Measurements from ENCODE around the gene SLC19A1.
"Not testable (repeated sequence)": the region's sequence is repeated elsewhere in the genome, so short reads cannot be mapped to it uniquely, and the experiment has no call there.

Gene SLC19A1

DNA sequence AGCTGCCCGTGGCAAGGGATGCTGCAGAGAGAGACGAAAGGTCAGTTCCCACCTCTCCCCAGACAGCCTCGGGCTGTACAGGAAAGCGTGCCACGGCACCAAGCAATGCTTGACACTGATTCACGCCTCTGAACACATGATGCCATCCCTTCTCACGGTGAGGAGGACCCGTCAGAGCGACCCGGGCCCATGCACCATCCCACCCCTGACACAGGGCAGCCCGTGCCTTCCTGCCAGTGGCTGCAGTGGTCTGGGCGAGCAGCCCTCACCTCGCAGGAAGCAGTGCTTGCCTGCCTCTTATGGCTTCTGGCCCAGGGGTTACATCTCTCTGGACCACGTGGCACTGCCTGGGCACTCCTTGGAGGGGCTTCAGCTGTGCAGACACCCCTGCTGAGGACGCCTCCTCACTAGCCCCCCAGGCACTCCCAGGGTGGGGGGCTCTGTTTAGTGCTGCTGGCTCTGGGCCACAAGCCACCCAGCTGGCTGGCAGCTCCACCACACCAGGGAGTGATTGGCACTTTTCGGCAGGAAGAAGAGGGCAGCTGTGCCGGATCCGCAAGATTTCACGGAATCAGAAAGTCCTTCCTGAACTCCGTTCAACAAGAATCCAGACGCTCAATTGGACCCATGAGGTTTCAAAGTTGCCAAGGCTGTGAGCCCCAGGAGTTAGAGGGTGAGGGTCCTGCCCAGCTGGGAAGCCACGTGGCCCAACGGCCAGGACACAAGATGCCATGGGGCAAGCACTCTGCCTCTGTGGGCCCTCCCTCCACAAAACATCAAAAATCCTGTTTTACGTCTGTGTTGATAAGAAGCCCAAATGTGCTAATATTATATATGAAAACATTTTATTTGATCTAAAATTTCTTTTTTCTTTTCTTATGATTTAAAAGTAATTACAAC lies 34.8 kb upstream of the SLC19A1 start:
- DNase-seq: no peak

- no peak for DNase-seq
These were observed 34.0 kb upstream of the SLC19A1 start for GRCh38 chr21:45575993-45576837.

GRCh38 chr21:45575304-45575992 lies 33.2 kb upstream of the SLC19A1 start:
- DNase-seq: no peak

DNA sequence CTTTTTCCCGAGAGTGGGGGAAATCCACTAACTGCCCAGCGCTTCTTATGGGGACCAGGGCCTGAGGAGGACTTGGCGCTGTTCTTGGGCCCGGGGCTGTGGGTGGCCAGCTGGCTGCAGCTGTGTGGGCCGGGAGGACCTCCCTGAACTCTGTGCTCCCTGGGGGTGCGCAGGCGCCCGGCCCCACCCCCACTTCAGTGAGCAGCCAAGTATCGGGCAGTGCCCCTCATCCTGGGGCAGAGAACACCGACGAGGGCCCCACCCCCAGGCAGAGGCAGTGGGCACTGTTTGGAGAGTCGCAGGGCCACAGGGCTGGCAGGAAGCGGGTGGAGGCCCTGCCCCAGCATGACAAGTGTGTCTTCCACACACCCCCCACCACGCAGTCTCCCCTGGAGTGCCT lies 32.5 kb upstream of the SLC19A1 start:
- DNase-seq: no peak

DNA sequence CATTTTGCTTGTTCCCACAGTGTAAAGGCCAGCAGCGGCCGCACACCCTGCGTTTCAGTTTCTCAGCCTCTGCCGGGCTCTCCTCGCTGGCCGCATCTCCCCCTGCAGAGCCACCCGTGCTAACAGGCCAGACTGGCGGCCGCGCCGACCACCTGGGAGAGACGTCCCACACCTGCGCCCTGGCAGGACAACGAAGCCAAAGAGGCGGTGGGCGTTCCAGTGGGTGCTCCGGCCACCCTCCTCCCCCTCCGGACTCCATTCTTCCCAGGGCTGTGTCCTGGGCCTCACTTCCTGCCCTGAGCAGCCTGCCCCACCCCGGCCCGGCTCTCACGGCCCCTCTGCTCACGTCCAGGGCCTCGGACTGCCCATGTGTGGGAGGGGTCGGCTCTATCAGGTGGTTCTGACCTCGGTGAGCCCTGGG lies 31.9 kb upstream of the SLC19A1 start:
- DNase-seq: no peak

- DNase-seq: no peak
These were observed 31.3 kb upstream of the SLC19A1 start for GRCh38 chr21:45573452-45574035.

GRCh38 chr21:45572783-45573451 lies 30.7 kb upstream of the SLC19A1 start:
- no peak for DNase-seq

DNA sequence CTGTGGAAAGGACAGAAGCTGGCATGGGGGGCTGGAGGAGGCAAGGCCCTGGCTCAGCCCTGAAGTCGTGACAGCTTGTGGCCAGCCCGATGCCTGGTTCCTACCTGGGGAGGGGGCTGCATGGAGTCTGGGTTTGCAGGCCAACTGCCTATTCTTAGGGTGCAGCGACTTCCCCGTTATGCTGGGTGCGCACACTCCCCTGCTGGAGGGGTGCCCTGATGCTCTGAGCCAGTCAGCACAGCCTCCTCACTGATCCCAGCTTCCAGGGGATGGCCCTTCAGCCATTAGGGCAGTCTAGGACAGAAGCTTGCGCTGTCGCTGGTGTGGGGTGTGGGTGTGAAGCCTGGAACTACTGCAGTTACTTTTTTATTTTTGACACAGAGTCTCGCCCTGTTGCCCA lies 30.0 kb upstream of the SLC19A1 start:
- no peak for DNase-seq

- no peak for DNase-seq
These were observed 29.4 kb upstream of the SLC19A1 start for GRCh38 chr21:45571641-45572040.

DNA sequence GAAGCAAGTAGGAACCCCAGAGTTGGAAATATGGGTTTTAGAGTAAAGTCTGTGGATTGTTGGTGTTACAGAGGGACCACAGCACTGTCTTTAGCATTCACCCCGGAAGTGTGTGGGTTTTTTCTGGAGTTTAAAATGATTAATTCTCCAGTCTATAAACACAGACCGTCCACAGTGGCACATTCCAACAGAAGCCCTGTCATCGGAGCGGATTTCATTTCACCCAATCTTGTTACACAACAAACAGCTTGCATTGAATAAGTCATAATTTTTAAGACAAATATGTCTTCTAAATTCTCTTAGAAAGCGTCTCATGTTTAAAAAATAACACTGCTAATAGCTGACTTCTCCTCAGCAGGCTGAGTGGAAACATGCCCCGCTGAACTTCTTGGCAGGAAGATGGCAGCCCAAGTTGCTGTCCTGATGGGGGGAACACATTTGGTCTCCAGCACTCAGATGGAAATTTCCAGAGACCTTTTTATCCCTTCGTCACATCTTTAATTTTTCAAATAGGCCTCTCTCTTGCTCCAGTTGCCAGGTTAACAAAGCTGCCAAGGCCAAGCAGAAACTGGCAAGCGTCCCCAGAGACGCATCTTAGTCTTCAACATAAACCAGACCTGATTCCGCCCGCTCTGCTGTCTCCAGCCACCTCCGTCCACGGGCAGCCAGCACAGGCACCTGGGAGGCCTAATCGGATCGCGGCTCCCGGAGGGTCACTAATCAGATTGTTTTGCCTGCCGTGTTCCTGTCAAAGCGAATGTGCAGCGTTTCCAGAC lies 28.8 kb upstream of the SLC19A1 start:
- no peak for DNase-seq

DNA sequence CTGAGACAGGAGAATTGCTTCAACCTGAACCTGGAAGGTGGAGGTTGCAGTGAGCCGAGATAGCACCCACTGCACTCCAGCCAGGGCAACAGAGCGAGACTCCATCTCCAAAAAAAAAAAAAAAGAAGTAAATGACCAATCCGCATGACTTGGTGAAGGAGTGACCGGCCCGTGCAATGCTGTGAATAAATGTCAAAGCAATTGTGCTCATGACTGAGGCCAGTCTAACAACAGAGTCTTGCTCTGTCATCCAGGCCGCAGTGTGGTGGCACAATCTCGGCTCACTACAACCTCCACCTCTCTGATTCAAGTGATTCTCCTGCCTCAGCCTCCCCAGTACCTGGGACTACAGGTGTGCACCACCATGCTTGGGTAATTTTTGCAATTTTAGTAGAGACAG lies 27.8 kb upstream of the SLC19A1 start:
- DNase-seq: no peak

GRCh38 chr21:45568383-45568782 lies 26.1 kb upstream of the SLC19A1 start:
- DNase-seq: no peak

DNA sequence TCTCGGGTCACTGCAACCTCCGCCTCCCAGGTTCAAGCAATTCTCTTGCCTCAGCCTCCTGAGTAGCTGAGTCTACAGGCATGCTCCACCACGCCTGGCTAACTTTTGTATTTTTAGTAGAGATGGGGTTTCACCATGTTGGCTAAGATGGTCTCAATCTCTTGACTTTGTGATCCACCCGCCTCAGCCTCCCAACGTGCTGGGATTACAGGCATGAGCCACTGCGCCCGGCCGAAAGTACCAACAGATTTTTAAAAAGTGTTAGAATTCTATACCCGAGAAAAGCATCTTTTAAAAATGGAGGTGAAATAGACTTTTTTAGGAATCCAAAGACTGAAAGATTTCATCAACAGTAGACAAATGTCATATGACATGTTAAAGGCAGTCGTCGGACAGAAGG lies 21.9 kb upstream of the SLC19A1 start:
- not testable (repeated sequence) for DNase-seq

DNA sequence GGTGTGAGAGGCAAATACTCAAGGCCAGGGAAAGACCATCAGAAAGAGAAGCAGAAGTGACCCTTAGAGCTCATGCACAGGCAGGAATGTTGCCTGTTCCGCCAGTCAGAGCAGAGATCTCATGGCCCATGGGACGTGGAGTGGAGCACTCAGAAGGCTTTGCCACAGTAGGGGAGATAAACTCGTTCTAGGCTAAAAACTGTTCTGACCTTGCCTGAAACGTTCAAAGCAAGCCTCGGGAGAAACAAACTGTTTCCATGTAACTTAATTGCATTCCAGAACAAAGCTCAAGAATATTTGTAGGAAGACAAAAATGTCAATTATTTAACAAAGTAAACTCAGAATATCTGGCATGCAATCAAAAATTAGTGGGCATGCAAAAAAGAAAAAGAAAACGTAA lies 20.7 kb upstream of the SLC19A1 start:
- DNase-seq: no peak

DNA sequence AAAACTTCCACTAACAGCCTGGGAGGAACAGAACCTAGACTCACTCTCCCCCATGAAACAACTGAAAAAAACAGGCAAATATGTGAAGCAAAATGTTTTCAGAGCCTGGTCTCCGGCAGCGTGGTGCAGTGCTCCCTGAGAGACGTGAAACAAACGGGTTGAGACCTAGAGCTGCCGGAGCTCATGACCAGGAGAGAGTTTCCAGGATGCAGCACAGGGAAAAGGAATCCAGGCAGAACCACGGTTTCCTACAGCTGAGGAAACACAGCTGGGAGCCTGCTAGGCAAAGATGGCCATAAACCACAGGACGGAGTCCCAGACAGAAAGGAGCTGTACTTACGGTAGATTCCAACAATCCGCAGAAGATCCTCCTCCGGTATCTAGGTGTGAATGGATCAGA lies 20.2 kb upstream of the SLC19A1 start:
- no peak for DNase-seq

DNA sequence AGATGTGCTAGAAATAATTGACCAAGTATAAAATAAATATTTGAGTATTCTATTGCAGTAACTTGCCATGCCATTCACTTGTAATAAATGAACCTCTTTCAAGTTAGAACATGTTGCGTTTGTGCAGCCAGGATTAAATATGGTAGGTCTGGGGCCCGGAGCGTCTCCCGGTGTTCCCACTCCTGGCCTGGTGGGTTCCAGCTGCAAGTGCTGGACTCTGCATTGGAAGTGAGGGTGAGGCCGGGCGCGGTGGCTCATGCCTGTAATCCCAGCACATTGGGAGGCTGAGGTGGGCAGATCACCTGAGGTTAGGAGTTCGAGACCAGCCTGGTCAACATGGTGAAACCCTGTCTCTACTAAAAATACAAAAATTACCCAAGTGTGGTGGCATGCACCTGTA lies 19.0 kb upstream of the SLC19A1 start:
- not testable (repeated sequence) for DNase-seq

- DNase-seq: no peak
These were observed 18.1 kb upstream of the SLC19A1 start for GRCh38 chr21:45560106-45561021.

DNA sequence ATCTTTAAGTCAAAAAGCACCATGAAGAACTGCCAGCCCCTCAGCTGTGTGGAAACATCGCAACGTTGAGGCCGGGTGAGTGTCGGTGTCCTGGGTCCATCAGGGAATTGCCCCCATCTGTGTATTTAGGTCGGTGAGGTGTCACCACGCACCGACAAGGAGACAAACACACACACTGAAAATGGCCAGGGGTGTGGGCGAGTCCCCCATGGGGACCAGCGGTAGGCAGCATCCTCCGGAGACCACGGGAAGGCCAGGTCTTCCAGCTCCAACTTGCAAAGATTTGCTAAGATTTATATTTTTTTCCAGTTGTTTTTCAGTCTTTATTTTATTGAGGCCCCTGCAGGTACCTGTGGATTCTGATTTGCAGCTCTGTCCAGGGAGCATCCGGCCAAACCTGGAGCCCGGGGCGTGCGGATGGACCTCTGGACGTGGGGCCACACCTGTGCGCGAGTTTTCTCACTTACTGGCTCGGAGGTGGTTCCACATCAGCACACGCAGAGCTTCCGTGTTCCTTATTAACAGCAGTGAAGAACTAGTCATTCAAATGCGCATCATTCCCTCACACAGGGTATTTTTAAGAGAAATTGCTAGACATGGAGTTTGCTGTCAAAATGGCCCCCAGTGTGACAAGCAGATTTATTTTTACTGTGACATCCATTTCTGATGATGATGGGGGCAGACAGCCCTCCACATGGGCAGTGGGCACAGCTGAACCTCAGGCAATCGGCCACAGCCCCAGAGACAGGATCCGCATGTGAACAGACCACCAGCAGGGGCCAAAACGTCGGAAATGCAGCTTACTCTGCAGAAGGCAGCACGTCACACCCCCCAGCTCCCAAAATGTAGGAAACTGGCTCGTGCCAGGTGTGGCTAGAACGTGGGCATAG lies 17.2 kb upstream of the SLC19A1 start:
- no peak for DNase-seq

DNA sequence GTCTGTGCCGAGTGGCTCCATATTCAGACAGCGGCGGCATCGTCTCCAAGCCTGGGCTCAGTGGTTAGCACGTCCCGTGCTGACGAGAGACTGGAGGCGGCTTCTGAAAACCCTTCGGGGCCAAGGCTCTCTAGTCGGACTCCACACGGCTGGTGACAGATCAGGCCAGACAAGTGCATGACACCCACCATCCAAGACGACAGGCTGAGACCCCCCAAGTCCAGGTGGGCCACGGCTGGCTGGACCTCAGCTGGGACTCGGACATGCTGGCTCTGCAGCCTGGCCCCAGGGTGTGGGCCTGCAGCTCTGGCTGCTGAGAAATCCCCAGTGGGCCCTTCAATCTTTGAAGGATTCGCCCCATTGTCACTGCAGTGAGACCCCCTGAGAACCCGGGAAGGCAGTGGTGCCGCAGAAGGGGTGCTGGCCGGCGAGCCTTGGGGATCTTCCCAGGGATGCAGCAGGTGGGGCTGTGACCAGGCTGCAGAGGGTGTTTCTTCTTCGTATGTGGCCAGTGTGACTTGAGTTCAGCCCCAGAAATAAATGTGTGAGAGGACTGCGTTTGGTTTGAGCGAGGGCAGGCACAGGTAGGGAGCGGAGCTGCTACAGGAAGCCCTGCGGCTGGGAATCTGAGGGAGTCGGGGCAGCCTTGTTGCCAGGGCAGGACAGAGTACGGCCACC lies 15.9 kb upstream of the SLC19A1 start:
- DNase-seq: no peak

Data from midbrain (tissue), 1 donor.